Activated CD4-positive, alpha-beta T cell treated with anti-CD3 and anti-CD28 coated beads, Interleukin-2, Interleukin-4, amounts not matched to agents 100 ng/mL and 50 ng/mL, durations not matched to agents 16 hours and 8 hours (primary cell): ENCODE measurements around the gene PADI4.
"Not testable (repeated sequence)": the region's sequence is repeated elsewhere in the genome, so short reads cannot be mapped to it uniquely, and the experiment has no call there.

ENCODE experiments used
- DNase-seq: peaks from one replicate; pipeline ENCODE4 v3.0.0-alpha.2; 2020; ENCODE audit warnings: low spot score

Gene PADI4

DNA sequence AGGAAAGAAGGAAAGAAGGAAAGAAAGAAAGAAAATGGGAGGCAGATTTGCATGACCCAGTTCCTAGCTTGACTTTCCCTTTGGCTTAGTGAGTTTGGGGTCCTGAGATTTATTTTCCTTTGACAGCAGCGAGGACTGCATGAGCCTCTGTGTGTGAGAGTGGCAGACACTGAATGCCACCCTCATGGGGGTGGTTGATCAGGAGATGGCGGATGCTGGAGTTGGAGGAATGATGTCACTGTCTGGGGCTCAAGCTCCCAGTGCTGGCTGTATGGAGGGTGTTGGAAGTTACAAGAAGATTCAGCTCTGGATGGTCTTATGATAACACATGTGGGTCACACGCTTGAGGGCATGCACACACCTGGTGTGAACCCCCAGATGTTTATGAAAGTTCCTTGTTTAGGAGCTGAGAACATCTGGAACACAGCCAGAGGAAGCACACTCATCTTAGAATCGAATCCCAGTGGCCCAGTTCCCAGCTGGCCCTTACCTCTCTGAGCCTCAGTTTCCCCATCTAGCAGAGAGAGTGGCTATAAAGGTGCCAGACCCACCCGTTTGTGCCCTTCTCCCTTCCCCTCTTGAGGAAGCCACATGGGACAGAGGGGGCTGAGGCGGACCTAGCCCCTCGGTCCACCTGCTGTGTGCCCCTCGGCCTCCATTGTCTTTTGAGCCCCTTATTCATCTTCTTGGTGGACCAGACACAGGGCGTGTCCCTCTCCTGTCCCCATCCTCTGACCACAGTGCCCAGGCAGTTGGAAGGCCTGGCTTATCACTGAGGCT lies 5.7 kb downstream of the PADI4 start:
- no peak for DNase-seq

DNA sequence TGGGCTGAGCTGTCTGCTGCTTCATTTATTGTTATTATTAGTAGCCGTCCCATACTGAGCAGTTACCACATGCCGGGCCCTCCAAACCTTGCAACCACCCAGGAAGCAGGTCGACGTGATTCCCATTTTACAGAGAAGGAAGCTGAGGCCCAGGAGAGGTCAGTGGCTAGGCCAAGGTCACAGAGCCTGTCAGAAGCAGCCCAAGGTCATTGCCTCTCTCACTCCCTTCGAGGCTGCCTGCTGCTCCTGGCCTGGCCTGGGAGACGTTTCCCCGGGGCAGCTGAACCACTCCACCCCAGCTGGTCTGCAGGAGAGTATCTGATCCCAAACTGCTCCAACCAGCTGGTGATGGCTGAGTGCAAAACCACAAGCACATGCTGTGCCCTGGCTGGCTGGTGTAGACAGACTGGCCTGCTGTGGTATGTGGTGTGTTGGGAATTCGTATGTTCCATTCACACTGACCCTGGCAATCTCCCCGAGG lies 6.5 kb downstream of the PADI4 start:
- DNase-seq = no peak

DNA sequence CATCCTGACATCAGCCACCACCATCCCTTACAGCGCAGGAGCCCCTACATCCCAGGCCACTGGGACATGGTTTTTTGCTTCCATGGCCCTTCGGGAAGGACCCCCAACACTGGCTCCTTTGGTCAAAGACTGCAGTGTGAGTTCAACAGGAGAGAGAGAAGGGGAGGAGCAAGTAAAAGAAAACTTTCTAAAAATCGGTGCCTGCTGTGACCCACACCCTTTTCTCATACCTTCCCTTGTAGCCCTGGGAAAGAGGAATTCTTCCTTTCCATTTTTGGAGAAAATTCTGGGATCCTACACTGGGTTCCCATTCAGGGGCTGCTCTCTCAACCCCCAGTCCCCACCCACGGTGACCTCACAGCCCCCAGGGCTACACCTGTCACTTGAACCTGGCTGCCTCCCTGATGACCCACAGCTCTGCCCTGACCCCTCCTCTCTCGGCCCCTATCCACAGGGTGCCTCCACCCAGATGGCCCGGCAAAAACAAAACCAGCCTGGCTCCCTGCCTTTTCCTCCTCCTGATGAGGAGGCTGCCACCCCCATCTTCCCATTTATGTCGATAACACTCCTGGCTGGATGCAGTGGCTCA lies 7.6 kb downstream of the PADI4 start:
- DNase-seq = no peak

DNA sequence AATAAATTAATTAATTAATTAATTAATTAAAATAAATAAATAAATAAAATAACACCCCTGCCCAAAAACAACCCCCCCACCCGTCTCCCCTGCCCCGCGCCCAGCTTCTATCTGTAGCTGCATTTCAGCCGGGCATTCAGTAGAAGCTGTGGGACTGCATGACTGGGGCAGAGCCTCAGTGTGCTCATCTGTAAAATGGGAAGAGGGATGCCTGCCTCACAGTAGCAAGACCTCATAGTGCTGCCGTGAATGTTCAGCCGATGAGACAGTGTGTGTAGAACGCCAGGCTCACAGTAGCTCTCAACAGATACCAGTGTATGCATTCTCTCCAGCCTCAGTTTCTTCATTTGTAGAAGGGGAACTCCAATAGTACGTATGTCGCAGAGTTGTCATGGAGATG lies 8.7 kb downstream of the PADI4 start:
- DNase-seq = no peak

DNA sequence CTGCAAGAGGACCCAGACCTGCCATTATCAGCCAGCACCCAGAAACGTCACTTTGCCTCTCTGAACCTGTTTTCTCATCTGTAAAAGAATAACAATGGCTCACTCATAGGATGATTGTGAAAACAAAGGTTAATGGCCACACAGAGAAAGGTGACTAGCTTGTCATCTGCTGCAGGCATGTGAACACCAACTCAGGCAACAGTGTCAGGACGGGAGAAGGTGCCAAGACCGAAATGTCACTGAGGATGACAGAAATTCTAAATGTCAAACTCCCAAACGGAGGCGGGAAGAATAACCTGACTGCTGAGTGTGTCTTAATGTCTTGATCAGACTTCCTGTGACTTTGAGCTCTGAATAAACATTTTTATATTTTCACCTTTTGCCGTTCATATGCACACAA lies 10.3 kb downstream of the PADI4 start:
- DNase-seq = no peak

DNA sequence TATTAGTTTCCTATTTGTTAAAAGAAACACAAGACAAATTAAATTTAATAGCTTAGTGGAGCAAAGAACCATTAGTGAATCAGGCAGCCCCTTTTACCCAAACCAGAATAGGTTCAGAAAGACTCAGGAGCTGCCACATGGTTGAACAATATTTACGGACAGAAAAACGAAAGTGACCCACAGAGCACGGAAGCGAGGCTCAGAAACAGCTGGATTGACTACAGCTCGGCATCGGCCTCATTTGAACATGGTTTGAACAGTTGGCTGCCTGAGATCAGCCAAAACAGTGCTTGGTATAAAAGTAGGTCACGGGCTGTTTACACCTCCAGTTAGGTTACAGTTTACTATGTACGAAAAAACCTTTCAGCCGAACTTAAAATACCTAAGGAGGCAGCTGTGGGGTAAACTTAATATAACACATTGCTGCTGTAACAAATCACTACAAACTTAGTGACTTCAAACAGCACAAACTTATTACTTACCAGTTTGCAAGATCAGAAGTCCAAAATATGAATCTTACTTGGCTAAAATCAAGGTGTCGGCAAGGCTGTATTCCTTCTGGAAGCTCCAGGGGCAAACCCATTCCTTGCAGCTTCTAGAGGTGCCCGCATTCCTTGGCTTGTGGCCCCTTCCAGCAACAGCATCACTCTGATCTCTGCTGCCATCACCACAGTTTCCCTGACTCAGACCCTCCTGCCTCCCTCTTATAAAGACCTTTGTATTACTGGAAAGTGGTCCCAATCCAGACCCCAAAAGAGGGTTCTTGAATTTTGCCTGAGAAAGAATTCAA lies 11.8 kb downstream of the PADI4 start:
- no peak for DNase-seq

DNA sequence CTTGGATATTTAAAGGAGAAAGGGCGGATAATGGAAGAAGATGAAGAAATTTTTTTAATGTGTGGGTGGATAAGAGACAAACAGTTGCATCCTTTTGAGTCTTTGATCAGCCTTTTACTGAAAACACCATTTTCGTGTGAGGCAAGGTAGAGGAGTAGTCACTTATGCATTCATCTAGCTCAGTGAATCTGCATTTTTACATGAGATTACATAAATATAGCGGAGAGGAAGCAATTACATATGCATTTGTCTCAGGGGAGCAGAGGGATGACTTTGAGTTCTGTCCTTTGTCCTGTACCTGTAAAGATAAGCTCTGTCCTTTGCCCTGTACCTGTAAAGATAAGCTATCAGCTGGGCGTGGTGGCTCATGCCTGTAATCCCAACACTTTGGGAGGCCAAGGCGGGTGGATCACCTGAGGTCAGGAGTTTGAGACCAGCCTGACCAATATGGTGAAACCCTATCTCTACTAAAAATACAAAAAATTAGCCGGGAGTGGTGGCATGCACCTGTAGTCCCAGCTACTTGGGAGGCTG lies 13.9 kb downstream of the PADI4 start:
- DNase-seq = not testable (repeated sequence)

DNA sequence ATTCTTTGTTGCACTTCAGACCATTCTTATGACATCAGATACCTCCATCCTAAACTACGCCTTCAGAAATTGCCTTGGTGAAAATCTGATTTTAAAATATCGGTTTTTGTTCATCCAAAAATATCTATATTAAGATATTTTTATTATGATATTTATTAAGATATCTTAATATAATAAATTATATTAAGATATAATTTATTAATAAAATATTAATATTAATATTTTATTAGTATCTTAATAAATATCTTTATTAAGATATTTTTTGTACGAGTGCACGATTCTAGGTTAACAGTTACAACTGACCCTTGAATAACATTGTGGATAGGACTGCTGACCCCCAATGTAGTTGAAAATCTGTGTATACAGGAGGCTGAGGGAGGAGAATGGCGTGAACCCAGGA lies 20.9 kb downstream of the PADI4 start:
- no peak for DNase-seq

DNA sequence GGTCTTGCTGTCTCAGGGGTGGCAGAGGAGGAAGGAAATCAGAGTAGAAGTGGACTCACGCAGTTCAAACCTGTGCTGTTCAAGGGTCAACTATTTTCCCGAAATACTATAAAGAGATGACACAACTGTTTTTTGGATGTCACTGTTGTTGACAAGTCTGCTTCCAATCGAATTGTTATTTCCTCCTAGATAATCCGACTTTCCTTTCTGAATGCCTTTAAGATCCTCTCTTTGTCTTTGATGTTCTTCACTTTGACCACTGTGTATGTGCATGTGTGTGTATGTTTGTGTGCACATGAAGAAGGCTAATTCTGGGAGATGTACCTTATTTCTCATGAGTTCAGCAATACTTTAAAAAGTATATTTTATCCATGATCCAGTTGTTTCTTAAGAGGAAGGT lies 21.6 kb downstream of the PADI4 start:
- DNase-seq = no peak

DNA sequence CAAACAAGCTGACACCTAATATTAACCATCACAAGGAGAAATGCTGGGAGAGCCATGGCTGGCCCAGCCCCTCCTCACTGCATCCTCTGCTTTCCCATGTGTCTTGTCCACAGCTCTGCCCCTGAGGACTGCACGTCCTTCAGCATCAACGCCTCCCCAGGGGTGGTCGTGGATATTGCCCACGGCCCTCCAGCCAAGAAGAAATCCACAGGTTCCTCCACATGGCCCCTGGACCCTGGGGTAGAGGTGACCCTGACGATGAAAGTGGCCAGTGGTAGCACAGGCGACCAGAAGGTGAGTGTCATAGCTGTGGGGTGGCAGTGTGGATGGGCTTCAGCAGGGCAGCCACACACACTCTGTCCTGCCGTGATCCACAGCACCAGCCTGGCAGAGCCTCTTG lies 22.9 kb downstream of the PADI4 start:
- DNase-seq = no peak

DNA sequence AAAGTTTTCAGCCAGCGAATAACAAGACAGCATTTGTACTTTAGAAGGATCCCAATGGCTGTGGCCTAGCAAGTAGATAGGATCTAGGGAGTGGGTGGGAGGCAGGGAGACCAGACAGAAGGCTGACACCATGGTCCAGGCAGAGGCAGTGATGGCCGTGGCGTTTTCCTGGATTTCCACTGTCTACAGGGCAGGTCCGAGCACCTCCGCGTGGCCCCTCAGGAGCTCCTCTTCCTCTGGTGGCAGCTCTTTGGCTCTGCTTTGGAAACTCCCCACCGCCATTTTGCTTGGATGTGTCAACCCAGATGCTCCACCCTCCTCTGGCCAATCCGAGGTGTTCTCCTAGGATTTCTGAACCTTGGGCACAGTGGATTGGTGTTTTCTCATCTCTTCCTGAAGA lies 25.1 kb downstream of the PADI4 start:
- no peak for DNase-seq

DNA sequence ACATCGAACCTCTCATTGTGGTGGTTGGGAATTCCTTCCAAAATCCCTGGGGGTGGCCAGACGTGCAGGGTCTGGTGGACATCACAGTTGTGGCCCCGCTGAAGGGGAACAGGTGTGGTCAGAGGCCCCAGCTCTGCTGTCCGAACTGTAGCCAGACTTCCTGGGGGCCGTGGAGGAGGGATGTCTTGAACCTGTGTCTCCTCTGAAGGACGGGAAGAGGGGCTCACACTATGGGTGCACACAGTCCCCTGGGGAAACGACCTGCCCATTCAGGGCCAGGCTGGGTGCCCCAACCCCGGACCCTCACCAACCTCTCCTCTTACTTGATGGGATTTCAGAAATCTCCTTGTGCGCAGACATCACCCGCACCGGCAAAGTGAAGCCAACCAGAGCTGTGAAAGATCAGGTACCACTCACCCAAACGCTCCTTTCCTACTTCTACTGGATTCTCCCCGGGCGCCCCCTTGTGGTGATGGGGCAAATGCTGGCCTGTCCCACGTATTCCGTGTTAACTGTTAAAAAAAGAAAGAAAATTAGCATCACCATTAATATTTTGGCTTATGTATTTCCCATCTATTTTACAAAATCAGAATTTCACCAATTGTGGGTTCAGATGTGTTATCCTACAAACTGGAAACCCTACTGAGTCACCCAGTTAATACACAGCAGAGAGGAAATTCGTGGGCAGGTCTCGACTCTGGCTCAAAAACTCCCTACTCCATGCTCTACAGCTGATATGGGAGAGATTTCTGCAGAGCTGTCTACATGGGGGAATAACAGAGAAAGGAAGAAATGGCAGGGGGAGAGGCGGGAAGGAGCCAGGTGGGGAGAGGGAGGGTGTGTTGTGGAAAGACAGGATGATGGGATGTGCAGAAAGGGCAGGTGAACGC lies 28.1 kb downstream of the PADI4 start:
- DNase-seq = peak; percentile 65

DNA sequence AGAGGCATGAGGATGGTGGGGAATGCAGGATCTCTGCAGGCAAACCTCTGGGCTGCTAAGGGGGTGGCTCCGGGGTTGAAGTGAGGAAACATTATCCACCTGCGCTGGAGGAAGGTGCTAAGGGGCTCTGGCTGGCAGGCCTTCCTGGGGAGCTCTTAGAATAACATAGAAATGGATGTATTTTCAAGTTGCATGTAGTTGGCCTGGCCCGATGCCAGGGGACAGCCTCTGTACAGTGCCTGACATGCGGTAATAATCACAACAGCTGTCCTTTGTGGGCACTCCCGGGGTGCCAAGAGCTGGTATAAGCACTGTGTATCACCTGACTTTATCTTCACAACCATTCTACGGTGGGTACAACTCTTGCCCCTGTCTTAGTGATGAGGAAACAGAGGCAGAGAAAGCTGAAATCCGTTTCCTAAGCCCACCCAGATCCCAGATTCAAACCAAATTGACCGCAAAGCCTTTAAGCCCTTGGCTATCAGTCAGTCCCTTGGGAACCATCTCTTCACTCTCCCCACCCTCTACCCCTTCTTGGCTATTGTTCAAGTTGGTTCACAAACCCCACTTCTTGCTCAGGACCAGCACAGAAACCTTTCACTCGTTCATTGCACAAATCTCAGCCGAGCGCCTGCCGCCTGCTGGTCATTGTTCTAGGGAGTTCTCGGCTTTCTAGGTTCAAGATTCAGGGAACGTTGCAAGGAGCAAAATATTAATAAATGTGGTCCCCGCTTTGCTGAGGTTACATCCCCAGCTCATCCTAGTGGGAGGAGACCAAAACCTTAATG lies 30.9 kb downstream of the PADI4 start:
- DNase-seq = no peak

DNA sequence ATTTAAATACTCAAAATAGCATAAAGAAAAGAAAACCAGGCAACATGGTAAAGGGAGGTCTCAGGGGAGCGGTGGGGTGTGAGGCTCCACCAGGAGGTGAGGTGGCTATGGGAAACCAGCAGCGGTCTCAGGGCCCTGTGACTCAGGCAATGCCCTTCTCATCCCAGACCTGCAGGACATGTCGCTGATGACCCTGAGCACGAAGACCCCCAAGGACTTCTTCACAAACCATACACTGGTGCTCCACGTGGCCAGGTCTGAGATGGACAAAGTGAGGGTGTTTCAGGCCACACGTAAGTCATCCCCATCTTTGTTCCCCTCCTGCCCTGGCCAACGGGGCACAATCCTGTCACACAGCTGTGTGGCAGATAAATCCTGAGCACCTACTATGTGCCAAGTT lies 31.5 kb downstream of the PADI4 start:
- DNase-seq = no peak

DNA sequence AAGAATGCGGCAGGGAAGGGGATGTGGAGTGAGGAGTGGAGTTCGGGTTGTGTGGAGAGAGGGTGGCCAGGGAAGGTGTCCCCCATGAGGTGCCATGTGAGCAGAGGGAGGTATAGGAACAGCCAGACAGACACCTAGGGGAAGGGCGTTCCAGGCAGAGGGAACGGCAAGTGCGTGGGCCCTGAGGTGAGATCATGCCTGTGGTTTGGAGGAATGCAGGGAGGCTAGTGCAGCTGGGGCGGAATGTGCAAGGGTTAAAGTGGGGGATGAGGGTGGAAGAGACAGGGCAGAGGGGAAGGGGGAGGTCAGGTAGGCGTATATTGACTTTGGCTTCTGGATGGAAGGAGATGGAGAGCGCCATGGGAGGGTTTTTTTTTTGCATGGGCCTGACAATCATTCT lies 32.4 kb downstream of the PADI4 start:
- DNase-seq = no peak

DNA sequence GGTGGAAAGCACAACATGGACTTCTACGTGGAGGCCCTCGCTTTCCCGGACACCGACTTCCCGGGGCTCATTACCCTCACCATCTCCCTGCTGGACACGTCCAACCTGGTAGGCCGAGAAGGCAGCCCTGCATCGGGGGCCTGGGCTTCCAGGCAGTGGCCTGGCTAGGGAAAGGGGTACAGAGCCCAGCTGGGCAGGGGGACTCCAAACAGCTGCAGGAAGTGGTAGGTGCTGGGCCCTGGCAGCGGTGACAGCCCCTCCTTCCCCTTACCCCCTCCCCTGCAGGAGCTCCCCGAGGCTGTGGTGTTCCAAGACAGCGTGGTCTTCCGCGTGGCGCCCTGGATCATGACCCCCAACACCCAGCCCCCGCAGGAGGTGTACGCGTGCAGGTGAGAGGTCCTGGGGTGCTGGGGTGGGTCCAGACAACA lies 34.0 kb downstream of the PADI4 start:
- no peak for DNase-seq

DNA sequence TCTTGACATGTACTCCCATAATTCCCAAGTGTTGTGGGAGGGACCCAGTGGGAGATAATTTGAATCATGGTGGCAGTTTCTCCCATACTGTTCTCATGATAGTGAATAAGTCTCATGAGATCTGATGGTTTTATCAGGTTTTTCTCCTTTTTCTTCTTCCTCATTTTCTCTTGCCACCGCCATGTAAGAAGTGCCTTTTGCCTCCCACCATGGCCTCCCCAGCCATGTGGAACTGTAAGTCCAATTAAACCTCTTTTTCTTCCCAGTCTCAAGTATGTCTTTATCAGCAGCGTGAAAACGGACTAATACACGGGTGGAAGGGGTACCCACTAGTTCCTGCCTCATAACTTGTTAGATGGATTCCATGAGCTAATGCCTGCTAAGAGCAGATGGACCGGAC lies 37.5 kb downstream of the PADI4 start:
- DNase-seq = not testable (repeated sequence)

DNA sequence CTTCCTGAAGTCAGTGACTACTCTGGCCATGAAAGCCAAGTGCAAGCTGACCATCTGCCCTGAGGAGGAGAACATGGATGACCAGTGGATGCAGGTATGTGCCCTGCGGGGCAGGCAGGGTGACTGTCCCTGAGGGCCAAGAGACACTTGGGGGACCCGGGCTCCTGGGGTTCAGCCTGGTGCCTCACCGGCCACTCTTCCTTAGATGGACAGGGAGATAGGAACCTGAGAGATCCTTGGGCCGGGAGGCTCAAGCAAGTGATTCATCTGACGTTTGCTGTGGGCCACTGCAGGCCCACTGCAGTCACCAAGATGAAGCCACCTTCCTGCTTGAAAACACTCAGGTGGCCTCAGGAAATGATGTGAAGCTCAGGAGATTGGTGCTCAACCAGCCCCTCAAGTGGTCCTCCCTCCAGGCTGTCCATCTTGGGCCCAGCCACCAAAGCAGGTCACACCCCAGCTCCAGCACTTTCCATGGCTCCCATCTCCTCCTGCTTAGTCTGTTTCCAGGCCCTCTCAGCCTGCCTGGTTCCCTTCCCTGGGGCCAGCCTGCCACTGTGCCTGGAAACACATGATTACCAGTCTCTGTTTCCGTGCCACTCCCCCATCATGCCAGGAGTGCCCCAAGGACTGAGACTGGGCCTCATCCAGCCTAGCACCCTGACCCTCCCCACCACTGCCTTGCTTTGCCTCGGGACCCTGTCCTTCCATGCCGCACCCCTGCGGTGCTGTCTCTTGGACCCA lies 38.2 kb downstream of the PADI4 start:
- DNase-seq = no peak

DNA sequence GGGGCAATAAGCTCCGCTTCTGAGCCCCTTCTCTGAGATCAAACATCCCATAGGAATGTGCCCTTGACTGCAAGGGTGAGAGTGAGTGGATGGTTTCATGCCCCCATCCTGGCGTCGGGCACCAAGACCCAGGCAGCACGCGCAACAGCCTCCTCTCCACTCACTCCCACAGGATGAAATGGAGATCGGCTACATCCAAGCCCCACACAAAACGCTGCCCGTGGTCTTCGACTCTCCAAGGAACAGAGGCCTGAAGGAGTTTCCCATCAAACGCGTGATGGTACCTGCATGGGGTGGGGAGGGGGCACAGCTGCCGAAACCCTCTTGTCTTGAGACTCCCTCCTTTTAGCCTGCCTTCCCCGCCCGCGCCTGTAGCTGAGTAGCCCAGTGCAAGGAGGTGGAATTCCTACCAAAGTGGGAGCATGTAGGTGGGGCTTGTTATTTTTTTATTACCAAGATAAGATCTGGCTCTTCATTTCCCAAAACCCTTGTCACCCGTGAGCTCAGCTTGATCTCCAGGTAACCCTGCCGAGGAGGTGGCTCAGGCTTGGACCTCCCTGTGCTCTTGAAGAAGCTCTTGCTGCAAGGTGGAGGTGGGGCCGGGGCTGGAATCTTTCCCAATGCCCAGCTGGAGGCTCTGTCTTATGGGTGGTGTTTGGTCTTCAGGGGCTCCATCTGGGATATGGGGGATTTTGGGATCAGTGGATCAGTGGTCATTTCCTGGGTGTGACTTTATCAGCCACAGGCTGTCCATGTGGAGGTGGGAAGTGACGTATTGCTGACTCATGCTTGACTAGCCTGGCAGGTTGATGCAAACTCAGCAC lies 40.0 kb downstream of the PADI4 start:
- DNase-seq = no peak
